Stimulated activated CD8-positive, alpha-beta memory T cell treated with anti-CD3 and anti-CD28 coated beads, Interleukin-7, amount 100 ng/mL, for 48 hours (primary cell): ENCODE data around the gene PAQR3.

Experiments
- DNase-seq, 2 donors: peaks; one replicate each; pipeline ENCODE4 v3.0.0-alpha.2; 2020; ENCODE audit warnings: low read depth in 1 of 2; ENCODE audit errors: extremely low read depth in 1 of 2

Gene PAQR3

GRCh38 chr4:78938868-78939666 is at the start of gene PAQR3:
Gene PAQR3, minus strand, starts transcription at chr4:78939438. Its CDS starts 214 bp downstream, at chr4:78939224.
- DNase-seq: peak; percentile 69 to 71

- no peak for DNase-seq
Observed at GRCh38 chr4:78987683-78988082, 48.4 kb upstream of the PAQR3 start.

GRCh38 chr4:78984593-78984992 is 45.4 kb upstream of the PAQR3 start:
- no peak for DNase-seq

GRCh38 chr4:78975865-78976264 is 36.6 kb upstream of the PAQR3 start:
- DNase-seq: no peak

GRCh38 chr4:78971776-78972175 is 32.5 kb upstream of the PAQR3 start:
- no peak for DNase-seq

GRCh38 chr4:78971326-78971725 is 32.1 kb upstream of the PAQR3 start:
- no peak for DNase-seq

- no peak for DNase-seq
Observed at GRCh38 chr4:78962597-78963115, 23.4 kb upstream of the PAQR3 start.

GRCh38 chr4:78960926-78961325 is 21.7 kb upstream of the PAQR3 start:
- no peak for DNase-seq

- no peak for DNase-seq
Observed at GRCh38 chr4:78956975-78957374, 17.7 kb upstream of the PAQR3 start.

GRCh38 chr4:78953769-78954666 is 14.8 kb upstream of the PAQR3 start:
- no peak for DNase-seq

- no peak for DNase-seq
Observed at GRCh38 chr4:78953231-78953630, 14.0 kb upstream of the PAQR3 start.

- no peak for DNase-seq
Observed at GRCh38 chr4:78951862-78952472, 12.7 kb upstream of the PAQR3 start.

- no peak for DNase-seq
Observed at GRCh38 chr4:78949735-78950134, 10.5 kb upstream of the PAQR3 start.

GRCh38 chr4:78945651-78946179 is 6.5 kb upstream of the PAQR3 start:
- DNase-seq: no peak

GRCh38 chr4:78944381-78944780 is 5.1 kb upstream of the PAQR3 start:
- no peak for DNase-seq

- DNase-seq: no peak
Observed at GRCh38 chr4:78940752-78941151, 1.5 kb upstream of the PAQR3 start.

- DNase-seq: no peak
Observed at GRCh38 chr4:78939667-78940008, 400 bp upstream of the PAQR3 start.

GRCh38 chr4:78938474-78938867 is 767 bp downstream of the PAQR3 start:
- DNase-seq: no peak

- DNase-seq: no peak
Observed at GRCh38 chr4:78937837-78938236, 1.4 kb downstream of the PAQR3 start.

- DNase-seq: no peak
Observed at GRCh38 chr4:78936989-78937388, 2.2 kb downstream of the PAQR3 start.

- DNase-seq: no peak
Observed at GRCh38 chr4:78930016-78930629, 9.1 kb downstream of the PAQR3 start.
